ENCODE measurements around the gene CDH26. TPM values are rescaled to one million over a fixed set of nuclear protein-coding genes. Genes with fewer than 3 reads are reported as not detected.

Gene CDH26
- total RNA-seq, 4 donors from 2014 or later = 0.76 to 2.1 (median 0.77) TPM; not detected in 1

DNA sequence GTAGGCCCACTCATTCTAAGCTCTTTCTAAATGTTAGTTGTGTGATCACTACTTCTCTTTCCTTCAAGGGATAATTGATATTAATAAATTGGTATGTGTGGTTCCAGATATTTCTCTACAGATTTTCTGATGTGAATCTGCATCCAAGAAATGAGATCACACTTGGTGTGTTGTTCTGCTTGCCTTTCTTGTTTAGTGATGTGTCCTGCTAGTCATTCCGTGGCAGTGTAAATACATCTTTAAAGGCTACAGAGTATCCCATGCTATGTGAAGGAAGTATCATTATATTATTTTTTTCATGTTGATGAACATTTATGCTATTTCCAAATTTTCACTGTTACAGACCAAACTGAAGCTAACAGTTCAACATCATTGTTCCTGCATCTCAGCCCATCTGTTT, 13.2 kb downstream of the CDH26 start:
- no peak overlapping the region for H3K27ac ChIP-seq
- intact Hi-C loops (cut with DNase I; ENCODE audit: low total_unique reads) = no loop called here
- TF ChIP-seq, protein P1, sequence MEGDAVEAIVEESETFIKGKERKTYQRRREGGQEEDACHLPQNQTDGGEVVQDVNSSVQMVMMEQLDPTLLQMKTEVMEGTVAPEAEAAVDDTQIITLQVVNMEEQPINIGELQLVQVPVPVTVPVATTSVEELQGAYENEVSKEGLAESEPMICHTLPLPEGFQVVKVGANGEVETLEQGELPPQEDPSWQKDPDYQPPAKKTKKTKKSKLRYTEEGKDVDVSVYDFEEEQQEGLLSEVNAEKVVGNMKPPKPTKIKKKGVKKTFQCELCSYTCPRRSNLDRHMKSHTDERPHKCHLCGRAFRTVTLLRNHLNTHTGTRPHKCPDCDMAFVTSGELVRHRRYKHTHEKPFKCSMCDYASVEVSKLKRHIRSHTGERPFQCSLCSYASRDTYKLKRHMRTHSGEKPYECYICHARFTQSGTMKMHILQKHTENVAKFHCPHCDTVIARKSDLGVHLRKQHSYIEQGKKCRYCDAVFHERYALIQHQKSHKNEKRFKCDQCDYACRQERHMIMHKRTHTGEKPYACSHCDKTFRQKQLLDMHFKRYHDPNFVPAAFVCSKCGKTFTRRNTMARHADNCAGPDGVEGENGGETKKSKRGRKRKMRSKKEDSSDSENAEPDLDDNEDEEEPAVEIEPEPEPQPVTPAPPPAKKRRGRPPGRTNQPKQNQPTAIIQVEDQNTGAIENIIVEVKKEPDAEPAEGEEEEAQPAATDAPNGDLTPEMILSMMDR (IDR thresholded peaks at IDR 0.05) = no peak
- no peak for TF ChIP-seq POLR2A (IDR thresholded peaks at IDR 0.05)
- H3K36me3 ChIP-seq = no peaks in the 10 kb centered on the region
- H3K27me3 ChIP-seq = no peaks in the 10 kb centered on the region
- DNase-seq = no peak
- H3K9me3 ChIP-seq = no peaks in the 10 kb centered on the region
- no peak overlapping the region for H3K4me3 ChIP-seq
- no peaks in the 10 kb centered on the region for H3K4me1 ChIP-seq

DNA sequence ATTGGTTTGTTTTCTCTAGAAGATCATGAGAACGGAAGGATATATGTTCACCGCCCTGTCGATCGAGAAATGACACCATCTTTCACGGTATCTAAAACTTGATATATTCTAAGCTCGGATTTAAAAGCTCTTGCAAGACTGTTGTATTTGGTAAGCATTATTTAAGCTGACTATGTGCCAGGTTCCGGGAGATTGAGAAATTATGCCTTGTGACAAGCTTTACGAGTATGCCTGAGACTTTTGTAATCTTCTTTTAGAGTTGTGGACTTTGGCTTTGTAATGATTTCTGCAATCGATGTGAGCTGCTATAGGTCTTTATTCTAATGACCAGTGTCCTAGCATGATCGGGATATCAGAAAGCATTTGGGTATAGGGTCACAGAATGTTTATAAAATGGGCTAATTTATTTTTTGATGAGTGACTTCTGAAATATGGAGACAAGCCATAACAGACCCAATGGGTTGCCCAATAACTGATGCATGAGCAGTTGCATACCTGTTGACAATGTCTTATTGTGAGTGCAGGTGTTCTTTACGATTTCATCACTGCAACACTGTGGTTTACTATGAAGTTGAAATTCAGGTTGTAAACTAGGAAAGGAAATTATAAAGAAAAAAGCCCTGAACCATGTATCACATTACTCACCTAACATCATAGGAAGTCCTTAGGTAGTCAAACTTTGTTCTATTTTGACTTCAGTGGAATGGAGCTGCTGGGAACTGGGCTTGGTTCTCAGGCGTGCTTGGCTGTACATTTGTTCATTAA, 14.0 kb downstream of the CDH26 start:
- no peak overlapping the region for H3K4me3 ChIP-seq
- H3K9me3 ChIP-seq = no peaks in the 10 kb centered on the region
- H3K27me3 ChIP-seq = no peaks in the 10 kb centered on the region
- H3K27ac ChIP-seq = no peak overlapping the region
- TF ChIP-seq, protein P1 (IDR thresholded peaks at IDR 0.05) = no peak
- no peak for TF ChIP-seq POLR2A (IDR thresholded peaks at IDR 0.05)
- no peaks in the 10 kb centered on the region for H3K36me3 ChIP-seq
- intact Hi-C loops (cut with DNase I; ENCODE audit: low total_unique reads) = no loop called here
- DNase-seq = no peak
- H3K4me1 ChIP-seq = no peaks in the 10 kb centered on the region

DNA sequence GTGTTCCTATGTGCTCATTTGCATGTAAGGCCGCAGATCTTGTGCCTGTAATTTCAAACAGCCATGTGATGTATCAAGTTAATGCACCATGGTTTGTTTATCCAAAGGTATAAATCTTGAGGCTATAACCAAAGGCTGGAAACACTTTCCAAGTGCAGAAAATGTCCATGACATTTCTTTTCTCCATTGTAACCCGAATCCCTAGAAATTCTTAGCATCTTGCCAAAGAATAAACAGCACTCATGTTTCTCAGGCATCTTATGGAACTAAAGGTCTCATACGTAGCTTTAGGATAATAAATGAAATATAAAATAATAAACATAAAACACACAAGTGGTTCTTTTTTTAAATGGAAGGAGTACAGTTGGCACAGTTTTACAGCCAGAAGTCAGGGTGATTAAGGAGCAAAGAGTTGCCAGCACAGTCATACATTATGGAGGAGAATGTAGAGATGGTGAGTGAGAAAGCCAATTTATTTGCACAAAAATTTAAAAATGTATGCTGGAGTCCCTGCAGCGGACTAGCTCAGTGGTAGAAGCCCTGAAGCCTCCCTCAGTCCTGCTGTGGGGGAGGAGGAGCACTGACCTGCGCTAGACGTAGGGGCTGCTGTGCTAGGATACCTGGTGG, 18.0 kb downstream of the CDH26 start:
- TF ChIP-seq POLR2A (IDR thresholded peaks at IDR 0.05) = no peak
- TF ChIP-seq, protein P1 (IDR thresholded peaks at IDR 0.05) = no peak
- intact Hi-C loops (cut with DNase I; ENCODE audit: low total_unique reads) = no loop called here

GRCh38 chr20:59977086-59977485, 18.9 kb downstream of the CDH26 start:
- Histone ChIP-seq H3K4me3 (no peak overlapping the region), H3K27me3 (no peaks in the 10 kb centered on the region), H3K9me3 (no peaks in the 10 kb centered on the region), H3K36me3 (no peaks in the 10 kb centered on the region), H3K27ac (no peak overlapping the region), H3K4me1 (no peaks in the 10 kb centered on the region)
- TF ChIP-seq, protein P1 (IDR thresholded peaks at IDR 0.05) = no peak
- no peak for TF ChIP-seq POLR2A (IDR thresholded peaks at IDR 0.05)
- intact Hi-C loops (cut with DNase I; ENCODE audit: low total_unique reads) = no loop called here
- no peak for DNase-seq

More for the DNA sequence above, 18.0 kb downstream of the CDH26 start:
- no peak for DNase-seq
- no peaks in the 10 kb centered on the region for H3K27me3 ChIP-seq
- no peak overlapping the region for H3K27ac ChIP-seq
- H3K9me3 ChIP-seq = no peaks in the 10 kb centered on the region
- no peaks in the 10 kb centered on the region for H3K36me3 ChIP-seq
- H3K4me3 ChIP-seq = no peak overlapping the region
- no peaks in the 10 kb centered on the region for H3K4me1 ChIP-seq

- H3K36me3 ChIP-seq = no peaks in the 10 kb centered on the region
- no peaks in the 10 kb centered on the region for H3K4me1 ChIP-seq
- intact Hi-C loops (cut with DNase I; ENCODE audit: low total_unique reads) = no loop called here
- H3K9me3 ChIP-seq = no peaks in the 10 kb centered on the region
- H3K4me3 ChIP-seq = no peak overlapping the region
- DNase-seq = no peak
- H3K27ac ChIP-seq = no peak overlapping the region
- H3K27me3 ChIP-seq = no peaks in the 10 kb centered on the region
- TF ChIP-seq POLR2A (IDR thresholded peaks at IDR 0.05) = no peak
- TF ChIP-seq, protein P1 (IDR thresholded peaks at IDR 0.05) = no peak
Measured at GRCh38 chr20:59983076-59983475, 24.9 kb downstream of the CDH26 start.

Measured in uterus (tissue), 4 donors.